ENCODE data around the gene TFEB.

Gene TFEB

DNA sequence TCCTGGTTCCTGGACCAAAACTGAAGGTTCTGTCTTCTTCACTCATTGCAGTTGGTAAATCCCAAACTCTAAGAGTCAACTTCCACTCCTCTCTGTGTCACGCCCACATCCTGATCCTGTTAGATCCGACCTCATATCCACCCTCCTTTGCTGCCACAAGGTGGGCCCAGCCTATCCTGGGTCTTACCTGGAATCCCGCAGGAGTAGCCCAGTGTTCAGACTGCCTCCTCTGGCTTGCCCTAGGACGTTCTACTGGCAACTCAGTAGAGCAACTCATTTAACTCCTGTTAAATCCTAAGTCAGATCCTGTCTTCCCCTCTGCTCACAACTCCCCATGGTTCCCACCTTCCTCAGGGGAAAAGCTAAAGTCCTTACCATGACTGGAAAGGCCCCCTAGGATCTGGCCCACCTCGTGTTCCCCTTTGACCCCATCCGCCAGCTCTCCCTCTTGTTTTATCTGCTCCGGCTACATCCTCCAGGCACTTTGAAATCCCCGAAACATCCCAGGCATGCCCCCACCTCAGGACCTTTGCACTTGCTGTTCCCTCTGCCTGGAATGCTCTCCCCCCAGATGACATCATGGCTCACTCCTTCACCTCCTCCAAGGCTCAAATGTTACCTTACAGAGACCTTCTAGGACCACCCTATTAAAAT, 43.9 kb downstream of the TFEB start:
- TF ChIP-seq, protein P1, sequence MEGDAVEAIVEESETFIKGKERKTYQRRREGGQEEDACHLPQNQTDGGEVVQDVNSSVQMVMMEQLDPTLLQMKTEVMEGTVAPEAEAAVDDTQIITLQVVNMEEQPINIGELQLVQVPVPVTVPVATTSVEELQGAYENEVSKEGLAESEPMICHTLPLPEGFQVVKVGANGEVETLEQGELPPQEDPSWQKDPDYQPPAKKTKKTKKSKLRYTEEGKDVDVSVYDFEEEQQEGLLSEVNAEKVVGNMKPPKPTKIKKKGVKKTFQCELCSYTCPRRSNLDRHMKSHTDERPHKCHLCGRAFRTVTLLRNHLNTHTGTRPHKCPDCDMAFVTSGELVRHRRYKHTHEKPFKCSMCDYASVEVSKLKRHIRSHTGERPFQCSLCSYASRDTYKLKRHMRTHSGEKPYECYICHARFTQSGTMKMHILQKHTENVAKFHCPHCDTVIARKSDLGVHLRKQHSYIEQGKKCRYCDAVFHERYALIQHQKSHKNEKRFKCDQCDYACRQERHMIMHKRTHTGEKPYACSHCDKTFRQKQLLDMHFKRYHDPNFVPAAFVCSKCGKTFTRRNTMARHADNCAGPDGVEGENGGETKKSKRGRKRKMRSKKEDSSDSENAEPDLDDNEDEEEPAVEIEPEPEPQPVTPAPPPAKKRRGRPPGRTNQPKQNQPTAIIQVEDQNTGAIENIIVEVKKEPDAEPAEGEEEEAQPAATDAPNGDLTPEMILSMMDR (IDR thresholded peaks at IDR 0.05; ENCODE audit: borderline replicate concordance, insufficient read depth, low read depth, low read length), result no peak
- H3K4me3 ChIP-seq (ENCODE audit: low read depth, low read length), result no peak overlapping the region

DNA sequence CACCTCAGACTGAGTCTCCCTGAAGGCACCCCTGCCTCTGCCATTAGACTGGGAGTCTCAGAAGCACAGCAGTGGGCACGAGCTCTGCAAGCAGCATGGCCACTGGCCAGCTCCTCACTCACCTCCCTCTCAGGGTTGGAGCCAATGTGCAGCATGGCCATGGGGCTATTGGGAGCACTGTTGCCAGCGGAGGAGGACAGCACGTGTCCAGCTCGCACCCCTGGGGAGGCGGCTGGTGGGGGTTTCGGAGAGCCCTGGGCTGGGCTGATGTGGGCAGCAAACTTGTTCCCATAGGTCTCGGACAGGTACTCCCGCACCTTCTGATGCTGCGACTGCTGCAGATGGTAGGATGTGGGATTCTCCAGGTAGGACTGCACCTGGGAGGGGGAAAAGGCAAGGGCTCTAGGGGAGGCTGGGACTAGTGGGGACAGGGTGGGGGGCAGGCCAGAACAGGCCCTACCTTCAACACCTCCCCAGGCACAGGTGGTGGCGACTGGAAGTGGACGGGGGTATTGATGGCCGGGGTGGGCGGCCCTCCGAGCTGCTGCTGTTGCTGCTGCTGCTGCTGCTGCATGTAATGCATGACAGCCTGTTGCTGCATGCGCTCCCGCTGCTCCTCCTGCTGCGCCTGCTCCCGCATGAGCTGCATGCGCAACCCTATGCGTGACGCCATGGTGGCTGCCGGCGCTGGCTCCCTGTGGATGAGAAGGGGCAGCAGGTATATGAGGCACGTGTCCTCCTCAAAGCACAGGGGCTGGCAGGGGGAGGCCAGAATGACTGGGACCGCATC, 44.7 kb downstream of the TFEB start:
- H3K4me3 ChIP-seq (ENCODE audit: low read depth, low read length), result no peak overlapping the region
- TF ChIP-seq, protein P1 (IDR thresholded peaks at IDR 0.05; ENCODE audit: borderline replicate concordance, insufficient read depth, low read depth, low read length), result no peak

DNA sequence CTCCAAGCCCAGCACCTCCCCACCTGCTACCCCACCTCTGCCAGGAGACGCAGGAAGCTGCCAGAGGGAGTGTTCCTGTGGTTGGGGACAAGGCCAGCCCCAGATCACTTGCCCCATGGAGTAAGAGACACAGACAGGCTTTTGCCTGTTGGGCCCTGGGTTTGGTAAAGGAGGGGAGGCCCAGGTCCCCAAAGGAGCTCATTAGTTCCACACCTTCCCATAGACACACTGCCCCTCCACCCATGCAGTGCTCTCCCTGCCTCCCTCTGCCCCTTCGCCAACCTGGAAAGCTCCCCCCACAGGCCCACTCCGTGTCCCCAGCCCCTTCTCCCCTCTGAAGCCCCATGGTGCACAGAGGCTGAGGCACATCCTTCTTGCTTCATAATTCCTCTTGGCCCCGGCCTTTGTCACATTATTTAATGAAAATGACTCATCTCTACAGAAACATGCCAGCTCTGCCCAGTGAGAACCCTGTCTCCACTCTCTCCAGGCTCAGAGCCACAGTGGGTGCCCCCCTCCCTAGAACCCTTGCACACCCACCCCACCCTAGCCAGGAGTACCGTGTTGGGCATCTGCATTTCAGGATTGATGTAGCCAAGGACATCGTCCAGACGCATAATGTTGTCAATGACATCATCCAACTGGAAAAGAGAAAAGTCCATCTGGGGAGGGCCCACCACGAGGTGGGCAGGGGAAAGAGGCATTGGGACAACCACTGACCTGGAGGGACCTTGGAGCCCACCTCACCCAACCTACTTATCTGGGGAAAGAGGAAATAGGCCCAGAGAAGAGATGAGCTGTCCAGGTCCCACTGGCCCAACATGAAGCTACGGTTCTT, 46.0 kb downstream of the TFEB start:
- no peak overlapping the region for H3K4me3 ChIP-seq (ENCODE audit: low read depth, low read length)
- TF ChIP-seq, protein P1 (IDR thresholded peaks at IDR 0.05; ENCODE audit: borderline replicate concordance, insufficient read depth, low read depth, low read length), result no peak

DNA sequence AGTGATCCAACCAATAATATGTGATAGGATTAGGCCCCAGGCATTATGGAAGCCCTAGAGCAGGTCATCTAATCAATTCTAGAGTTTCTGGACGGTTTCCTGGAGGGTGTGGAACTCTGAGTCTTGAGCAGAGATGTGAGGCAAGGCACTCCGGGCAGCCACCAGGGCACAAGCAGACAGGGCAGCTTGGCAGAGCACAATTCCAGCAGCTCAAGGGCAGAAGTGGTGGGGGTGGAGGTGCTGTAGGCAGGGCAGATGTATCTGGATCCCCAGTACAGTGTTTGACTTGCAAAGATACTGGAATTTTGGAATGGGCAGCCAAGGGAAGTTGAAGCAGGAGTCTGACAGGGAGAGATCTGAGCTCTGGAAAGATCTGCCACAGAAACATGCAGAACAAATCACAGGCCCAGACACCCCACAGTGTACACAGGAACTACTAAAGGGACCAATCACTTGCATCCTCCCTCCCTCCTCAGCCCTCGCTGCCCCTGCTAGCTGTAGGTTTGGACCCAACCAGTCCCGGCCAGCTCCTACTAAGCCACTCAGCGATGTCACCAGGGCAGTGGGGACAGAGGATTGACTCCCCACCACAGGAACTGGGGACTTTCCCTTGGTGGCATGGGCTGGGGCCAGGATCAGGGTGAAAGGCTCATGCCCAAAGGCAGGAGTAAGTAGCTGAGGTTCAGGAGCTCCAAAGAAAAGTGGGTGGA, 47.0 kb downstream of the TFEB start:
- H3K4me3 ChIP-seq (ENCODE audit: low read depth, low read length), result no peak overlapping the region
- TF ChIP-seq, protein P1 (IDR thresholded peaks at IDR 0.05; ENCODE audit: borderline replicate concordance, insufficient read depth, low read depth, low read length), result no peak

DNA sequence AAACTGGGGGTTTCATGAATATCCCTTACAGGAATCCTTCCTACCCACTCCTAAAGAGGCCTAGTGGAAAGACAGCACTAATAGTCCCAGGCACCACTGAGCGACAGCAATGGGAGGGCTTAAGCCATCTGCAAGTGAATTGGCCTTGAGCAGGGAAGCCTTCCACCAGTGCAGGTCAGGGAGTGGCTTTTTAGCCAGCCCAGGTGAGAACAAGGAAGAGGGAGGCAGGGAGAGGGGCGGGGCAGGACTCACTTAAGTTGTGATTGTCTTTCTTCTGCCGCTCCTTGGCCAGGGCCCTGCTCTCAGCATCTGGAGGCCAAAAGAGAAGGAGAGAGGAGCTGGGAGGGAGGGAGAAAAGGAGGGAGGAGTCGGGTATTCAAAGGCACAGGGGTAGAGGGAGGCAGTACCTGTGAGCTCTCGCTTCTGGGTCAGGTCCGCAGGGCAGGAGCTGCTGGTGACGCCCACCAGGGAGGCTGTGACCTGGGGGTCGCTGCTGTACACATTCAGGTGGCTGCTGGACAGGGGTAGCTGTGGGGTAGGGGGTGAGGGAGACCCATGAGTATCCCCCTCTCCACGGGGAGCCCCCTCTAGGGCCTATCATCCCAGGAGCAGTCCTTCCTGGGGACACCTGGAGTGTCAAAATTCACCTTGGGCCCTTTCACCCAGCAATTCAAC, 47.8 kb downstream of the TFEB start:
- H3K4me3 ChIP-seq (ENCODE audit: low read depth, low read length), result no peak overlapping the region
- TF ChIP-seq, protein P1 (IDR thresholded peaks at IDR 0.05; ENCODE audit: borderline replicate concordance, insufficient read depth, low read depth, low read length), result no peak

DNA sequence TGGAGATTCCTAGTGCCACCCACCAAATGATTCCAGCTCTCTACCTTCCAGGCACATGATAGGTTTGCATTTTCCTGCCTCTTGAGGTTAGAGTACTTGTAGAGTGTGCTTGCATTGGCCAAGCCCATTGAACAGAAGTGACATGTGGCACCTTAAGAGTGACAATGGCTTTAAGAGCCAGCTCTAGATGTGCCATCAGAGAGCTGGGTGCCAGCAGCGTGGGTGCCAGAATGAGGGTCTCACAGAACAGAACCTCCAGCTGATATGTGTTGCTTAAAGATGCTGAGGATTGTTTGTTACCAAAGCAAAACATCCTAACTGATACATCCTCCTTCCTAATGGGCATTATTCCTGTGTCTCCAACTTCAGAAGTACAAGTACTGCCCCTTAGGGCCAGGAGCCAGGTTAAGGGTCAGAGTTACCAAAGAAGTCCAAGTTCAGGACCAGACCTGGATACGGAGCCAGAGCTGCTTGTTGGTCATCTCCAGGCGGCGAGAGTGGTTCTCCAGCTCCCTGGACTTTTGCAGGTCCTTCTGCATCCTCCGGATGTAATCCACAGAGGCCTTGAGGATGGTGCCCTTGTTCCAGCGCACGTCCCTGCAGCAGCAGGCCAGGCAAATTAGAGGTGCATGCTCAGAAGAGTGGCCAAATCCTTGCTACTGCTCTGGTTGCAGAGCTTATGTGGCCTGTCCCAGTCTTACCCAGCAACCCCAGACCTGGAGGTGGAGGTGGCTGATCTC, 49.6 kb downstream of the TFEB start:
- no peak overlapping the region for H3K4me3 ChIP-seq (ENCODE audit: low read depth, low read length)
- TF ChIP-seq, protein P1 (IDR thresholded peaks at IDR 0.05; ENCODE audit: borderline replicate concordance, insufficient read depth, low read depth, low read length), result no peak

Measured in GM12875 (cell line).